Muscle layer of colon (tissue), 2 donors: Measurements from ENCODE around the gene ELMO3.

Experiments
- H3K27ac ChIP-seq: one replicate; pipeline ENCODE4 v1.7.0; 2013; ENCODE audit warnings: low read depth, mild to moderate bottlenecking, low read length, moderate library complexity
- H3K27me3 ChIP-seq, 2 donors: one replicate each; pipeline ENCODE4 v1.7.0; 2013; ENCODE audit warnings: low read length in 2 of 2, mild to moderate bottlenecking in 2 of 2; ENCODE audit not compliant: insufficient read depth in 2 of 2, control insufficient read depth in 1 of 2
- H3K36me3 ChIP-seq: one replicate; pipeline ENCODE4 v1.7.0; 2013; ENCODE audit warnings: mild to moderate bottlenecking, low read length; ENCODE audit not compliant: insufficient read depth
- H3K4me1 ChIP-seq: one replicate; pipeline ENCODE4 v1.7.0; 2013; ENCODE audit warnings: mild to moderate bottlenecking, low read length; ENCODE audit not compliant: insufficient read depth
- H3K4me3 ChIP-seq, 2 donors: one replicate each; pipeline ENCODE4 v1.7.0; 2013; ENCODE audit warnings: low read length in 2 of 2, low read depth in 1 of 2, mild to moderate bottlenecking in 1 of 2, moderate library complexity in 1 of 2
- H3K9ac ChIP-seq: one replicate; pipeline ENCODE4 v1.7.0; 2013; ENCODE audit warnings: low read length
- H3K9me3 ChIP-seq: one replicate; pipeline ENCODE4 v1.7.0; 2013; ENCODE audit warnings: mild to moderate bottlenecking, low read length
- donor health status: abdominal sarcoma.
- donor health status: Adenocarcinoma of cecum.

ELMO3 gene

DNA sequence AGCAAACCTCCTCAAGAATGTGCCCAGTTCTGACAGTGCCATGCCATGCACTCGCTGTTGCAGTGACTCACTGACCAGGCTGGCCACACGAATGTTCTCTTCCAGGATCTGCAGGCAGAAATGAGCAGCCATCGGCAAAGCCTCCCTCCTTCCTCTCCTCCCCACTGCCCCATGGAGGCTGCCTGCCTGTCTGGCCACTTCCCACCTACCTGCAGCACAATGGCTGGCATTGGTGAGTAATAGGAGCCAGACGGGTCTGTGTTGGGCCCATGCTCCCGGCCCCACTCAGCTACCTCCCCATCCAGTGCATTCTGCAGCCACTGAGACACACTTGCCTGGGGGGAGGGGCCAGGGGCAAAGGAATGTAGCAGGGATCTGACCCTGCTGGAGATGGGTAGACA is 12.4 kb upstream of the ELMO3 start:
- H3K4me1 ChIP-seq, result peaks cover 32% of the 10 kb centered on the region
- no peaks in the 10 kb centered on the region for H3K9me3 ChIP-seq
- no peak overlapping the region for H3K9ac ChIP-seq
- no peak overlapping the region for H3K27ac ChIP-seq
- H3K4me3 ChIP-seq, result no peak overlapping the region
- H3K27me3 ChIP-seq, result no peaks in the 10 kb centered on the region
- no peaks in the 10 kb centered on the region for H3K36me3 ChIP-seq

DNA sequence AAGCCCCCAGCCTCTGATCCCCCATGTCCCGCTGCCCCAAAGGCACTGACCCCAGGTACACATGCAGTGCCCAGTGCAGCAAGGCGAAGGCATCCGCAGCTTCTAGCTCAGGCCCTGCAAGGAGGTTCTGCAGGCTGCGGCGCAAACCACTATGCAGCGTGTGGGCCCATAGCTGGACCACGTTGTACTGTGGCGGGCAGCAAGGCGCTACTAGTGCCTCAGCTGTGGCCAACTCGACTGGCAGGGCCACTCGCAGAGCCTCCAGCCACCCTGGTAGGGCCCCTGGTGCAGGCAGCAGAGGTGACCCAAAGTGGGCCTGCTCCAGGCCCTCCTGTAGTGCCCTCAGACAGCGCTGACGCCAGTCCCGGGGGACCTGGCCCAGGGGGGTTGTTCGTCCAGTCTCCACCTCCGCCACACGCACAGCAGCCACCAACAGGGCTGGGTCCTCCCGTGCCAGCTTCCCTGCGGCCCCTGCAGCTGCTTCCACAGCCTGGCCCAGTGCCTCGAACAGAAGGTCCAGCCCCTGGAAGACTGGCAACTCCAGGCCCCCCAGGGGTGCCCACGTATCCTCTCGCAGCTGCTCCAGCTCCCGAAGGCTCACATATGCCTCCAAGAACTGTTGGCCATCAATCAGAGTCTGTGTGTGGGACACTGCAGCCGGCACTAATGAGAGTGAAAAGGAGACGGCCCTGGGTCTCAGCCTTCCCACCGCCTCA is 11.6 kb upstream of the ELMO3 start:
- no peaks in the 10 kb centered on the region for H3K9me3 ChIP-seq
- no peaks in the 10 kb centered on the region for H3K36me3 ChIP-seq
- no peak overlapping the region for H3K27ac ChIP-seq

DNA sequence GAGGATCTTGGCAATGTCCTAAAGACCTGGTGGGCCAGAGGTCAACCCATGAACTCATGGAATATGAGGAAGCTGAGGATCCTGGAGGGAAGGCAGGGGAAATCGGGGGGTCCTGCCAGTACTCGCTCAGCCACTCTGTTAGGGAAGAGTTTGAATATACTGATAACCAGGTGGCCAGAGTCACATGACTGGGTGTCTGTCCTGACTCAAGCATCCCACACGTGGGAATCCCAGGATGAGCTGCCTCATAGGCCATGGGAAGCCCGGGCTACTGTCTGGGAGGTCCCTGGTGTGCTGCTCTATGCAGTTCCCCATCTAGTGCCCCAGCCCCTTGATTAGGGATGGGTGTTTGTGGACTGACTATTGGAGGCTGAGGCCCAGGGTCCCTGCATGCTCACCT is 10.6 kb upstream of the ELMO3 start:
- Histone ChIP-seq H3K36me3 (no peaks in the 10 kb centered on the region), H3K4me3 (no peak overlapping the region), H3K9ac (no peak overlapping the region), H3K4me1 (peaks cover 34% of the 10 kb centered on the region), H3K27me3 (no peaks in the 10 kb centered on the region), H3K27ac (no peak overlapping the region), H3K9me3 (no peaks in the 10 kb centered on the region)

More for the DNA sequence above, 11.6 kb upstream of the ELMO3 start:
- Histone ChIP-seq H3K4me1 (peaks cover 35% of the 10 kb centered on the region), H3K4me3 (no peak overlapping the region), H3K27me3 (no peaks in the 10 kb centered on the region), H3K9ac (no peak overlapping the region)

DNA sequence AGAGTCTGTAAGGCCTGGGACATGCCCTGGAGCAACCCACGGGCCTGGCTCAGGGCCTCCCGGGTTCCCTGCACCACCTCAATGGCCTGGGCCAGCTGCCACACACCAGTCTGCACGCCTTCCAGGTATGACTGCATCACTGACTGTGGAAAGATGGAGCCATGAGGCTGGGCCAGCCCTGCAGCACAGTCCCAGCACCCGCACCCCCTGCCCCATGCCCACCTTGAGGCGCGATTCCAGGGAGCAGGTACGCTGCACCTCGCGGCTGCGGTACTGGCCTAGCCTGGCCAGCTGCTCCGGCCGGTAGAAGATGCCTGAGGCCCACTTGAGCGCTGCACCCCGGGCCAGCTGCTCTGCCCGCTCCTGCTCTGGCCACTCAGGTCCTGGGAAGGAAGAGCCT is 10.1 kb upstream of the ELMO3 start:
- no peaks in the 10 kb centered on the region for H3K27me3 ChIP-seq
- no peak overlapping the region for H3K4me3 ChIP-seq
- peaks cover 37% of the 10 kb centered on the region for H3K4me1 ChIP-seq
- peaks cover 3% of the 10 kb centered on the region for H3K36me3 ChIP-seq
- H3K27ac ChIP-seq, result no peak overlapping the region
- no peaks in the 10 kb centered on the region for H3K9me3 ChIP-seq
- no peak overlapping the region for H3K9ac ChIP-seq

DNA sequence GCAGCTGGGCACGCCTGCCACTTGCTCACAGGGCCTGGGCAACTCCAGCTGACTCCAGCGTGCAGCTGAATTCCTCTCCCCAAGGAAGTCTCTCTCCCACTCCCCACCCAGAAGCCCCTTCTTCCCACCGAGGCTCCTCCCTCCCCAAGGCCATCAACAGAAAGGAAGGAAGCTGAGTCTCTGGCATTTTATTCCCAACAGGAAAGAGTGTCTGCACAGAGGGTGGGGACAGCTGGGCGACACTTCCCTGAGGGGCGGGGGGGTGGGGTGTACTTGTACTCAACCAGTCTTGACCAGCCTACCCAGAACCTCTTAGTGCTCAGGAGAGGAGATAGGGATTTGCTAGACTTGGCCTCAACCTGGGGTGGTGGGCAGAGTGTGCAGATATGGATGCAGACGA is 8.9 kb upstream of the ELMO3 start, which contains the start of gene EXOC3L1:
Gene EXOC3L1 (minus strand): TSS at position 96 of the 400 bp plus-strand sequence. CDS start 460 bp downstream, outside the sequence.
- Histone ChIP-seq H3K36me3 (peaks cover 15% of the 10 kb centered on the region), H3K9ac (no peak within 1 kb of the TSS), H3K4me3 (no peak within 1 kb of the TSS), H3K27ac (no peak within 1 kb of the TSS), H3K4me1 (peaks cover 34% of the 10 kb centered on the region), H3K27me3 (no peaks in the 10 kb centered on the region), H3K9me3 (no peaks in the 10 kb centered on the region)

DNA sequence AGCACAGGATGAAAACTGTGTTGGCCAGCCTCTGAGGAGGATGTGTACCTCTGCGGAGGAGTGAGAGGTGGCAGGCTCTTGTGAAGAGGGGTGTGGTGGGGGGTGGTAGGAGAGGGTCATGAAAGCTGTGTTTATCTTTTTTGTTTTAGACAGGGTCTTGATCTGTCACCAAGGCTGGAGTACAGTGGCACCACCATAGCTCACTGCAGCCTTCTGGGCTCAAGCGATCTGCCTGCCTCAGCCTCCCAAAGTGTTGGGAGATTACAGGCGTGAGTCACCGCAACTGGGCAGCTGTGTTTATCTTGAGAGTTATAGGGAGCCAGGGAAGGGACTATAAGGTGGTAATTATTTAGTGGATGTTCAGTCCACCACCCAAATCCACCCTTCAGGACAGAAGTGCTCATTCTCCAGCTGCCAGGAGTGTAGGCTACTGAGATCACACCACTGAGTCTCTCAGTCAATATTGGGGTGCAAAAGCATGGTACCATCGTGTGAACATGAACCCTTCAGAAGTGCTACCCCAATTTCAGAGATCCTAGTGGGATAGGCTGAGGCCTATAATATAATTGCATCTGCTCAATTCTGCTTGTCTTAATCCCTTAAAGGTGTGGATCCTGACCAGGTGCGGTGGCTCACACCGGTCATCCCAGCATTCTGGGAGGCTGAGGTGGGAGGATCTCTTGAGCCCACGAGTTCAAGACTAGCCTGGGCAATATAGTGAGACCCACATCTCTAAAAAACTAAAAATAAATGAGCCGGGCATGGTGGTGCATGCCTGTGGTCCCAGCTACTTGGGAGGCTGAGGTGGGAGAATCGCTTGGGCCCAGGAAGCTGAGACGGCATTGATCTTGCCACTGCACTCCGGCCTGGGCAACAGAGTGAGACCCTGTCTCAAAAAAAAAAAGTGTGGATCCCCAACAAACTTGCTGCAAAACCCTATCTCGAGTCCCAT is 8.2 kb upstream of the ELMO3 start:
- H3K9me3 ChIP-seq, result no peaks in the 10 kb centered on the region
- H3K4me1 ChIP-seq, result peaks cover 28% of the 10 kb centered on the region
- H3K4me3 ChIP-seq, result no peak overlapping the region
- H3K9ac ChIP-seq, result no peak overlapping the region
- peaks cover 22% of the 10 kb centered on the region for H3K36me3 ChIP-seq
- no peaks in the 10 kb centered on the region for H3K27me3 ChIP-seq
- H3K27ac ChIP-seq, result no peak overlapping the region

DNA sequence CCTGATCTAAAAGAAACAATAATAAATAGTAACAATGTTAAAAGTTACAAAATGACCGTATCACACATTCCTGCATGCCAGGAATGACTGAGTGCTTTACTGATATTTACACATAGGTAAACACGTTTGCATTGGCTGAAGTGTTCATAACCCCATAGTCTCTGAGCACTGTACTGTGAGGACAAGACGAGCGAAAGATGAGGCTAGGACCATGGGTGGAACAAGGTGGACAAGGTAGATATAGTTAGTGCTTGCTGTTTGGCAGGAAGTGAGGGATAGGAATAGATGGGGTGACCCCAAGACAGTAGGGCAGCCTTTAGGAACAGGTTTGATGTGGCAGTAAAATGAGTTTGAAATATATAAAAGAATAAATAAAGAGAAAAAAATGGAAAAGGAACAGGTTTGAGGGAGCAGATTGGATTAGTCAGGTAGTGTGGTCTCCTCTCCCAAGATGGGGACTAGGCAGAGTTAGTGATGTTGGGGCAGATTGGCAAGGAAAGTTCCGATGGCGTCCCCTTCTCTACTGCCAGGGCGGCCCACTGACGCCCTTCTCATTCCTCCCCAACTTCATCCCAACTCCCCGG is 7.4 kb upstream of the ELMO3 start:
- Histone ChIP-seq H3K9me3 (no peaks in the 10 kb centered on the region), H3K27ac (no peak overlapping the region), H3K36me3 (peaks cover 30% of the 10 kb centered on the region), H3K27me3 (no peaks in the 10 kb centered on the region), H3K4me3 (peak overlapping the region in 1 of 2 donors; percentile 91), H3K9ac (no peak overlapping the region), H3K4me1 (peaks cover 26% of the 10 kb centered on the region)

DNA sequence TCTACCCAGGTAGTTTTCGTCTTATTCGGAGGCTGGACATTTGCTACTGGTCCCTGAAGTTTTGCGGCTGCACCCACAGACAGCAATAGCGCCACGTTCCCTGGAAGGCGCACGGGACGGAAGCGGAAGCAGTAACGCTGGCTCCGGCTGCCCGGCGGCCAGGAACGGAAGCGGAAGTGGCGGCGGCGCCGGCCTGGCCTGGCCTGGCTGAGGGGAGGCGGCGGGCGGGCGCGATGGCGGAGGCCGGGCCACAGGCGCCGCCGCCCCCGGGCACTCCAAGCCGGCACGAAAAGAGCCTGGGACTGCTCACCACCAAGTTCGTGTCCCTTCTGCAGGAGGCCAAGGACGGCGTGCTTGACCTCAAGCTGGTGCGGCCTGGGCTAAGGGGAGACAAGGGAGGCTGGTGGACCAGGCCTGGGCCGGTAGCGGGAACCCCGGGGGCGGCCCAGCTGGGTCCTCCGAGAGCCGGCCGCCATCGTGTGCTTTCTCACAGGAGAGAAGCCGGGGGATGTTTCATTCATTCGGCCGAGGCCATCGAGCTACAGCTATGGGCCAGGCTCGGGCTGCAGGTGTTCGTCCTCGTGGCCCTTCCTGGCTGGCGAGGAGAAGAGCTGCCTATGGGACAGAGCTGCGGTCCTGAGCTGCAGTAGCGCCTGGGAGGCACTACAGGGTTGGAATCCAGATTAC is 6.8 kb upstream of the ELMO3 start, which contains the start of gene E2F4:
Gene E2F4 (plus strand): TSS at position 161 of the 687 bp plus-strand sequence. CDS start 73 bp downstream, at position 234.
- Histone ChIP-seq H3K9ac (peak within 1 kb of the TSS; percentile 79), H3K27ac (peak within 1 kb of the TSS; percentile 80), H3K9me3 (no peaks in the 10 kb centered on the region), H3K4me3 (peak within 1 kb of the TSS; percentile 47 to 91), H3K36me3 (peaks cover 36% of the 10 kb centered on the region), H3K4me1 (peaks cover 26% of the 10 kb centered on the region), H3K27me3 (no peaks in the 10 kb centered on the region)

DNA sequence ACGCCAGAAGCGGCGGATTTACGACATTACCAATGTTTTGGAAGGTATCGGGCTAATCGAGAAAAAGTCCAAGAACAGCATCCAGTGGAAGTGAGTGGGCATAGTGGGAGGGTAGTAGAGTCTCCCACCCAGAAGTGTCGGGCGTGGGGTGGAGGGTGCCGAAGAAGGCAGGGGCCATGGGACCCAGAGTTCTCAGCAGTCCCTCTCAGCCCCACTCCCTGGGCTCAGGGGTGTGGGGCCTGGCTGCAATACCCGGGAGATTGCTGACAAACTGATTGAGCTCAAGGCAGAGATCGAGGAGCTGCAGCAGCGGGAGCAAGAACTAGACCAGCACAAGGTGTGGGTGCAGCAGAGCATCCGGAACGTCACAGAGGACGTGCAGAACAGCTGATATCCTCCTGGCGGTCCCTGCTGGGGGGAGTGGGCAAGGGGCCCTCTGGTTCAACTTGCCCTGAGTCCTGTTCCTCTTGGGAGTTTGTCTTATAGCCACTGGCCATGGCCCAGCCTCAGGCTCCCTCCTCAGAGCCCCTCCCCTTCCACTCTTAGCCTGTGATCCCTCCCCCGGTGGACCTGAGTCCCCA is 6.1 kb upstream of the ELMO3 start:
- Histone ChIP-seq H3K9ac (peak overlapping the region; percentile 79), H3K4me3 (peak overlapping the region; percentile 47 to 91), H3K36me3 (peaks cover 44% of the 10 kb centered on the region), H3K9me3 (no peaks in the 10 kb centered on the region), H3K27ac (peak overlapping the region; percentile 80), H3K4me1 (peaks cover 26% of the 10 kb centered on the region), H3K27me3 (no peaks in the 10 kb centered on the region)

DNA sequence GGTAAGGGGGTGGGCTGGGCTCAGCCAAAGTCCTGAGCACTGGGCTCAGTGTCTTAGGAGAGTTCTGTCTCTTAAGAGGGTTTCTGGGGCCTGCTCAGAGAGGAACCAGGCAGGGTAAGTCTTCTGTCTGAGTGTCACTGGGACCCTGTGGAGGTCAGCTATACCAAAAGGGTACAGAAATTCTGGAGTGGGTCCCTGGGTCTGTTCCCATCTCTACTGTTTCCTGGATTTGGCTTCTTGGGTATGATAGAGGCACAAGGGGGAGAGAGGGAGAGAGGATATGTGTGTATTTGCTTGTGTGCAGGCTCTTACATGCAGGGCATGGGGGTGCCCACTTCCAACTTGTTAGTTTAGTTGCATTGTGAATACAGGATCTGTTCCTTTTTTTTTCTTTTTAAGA is 5.4 kb upstream of the ELMO3 start:
- Histone ChIP-seq H3K9me3 (no peaks in the 10 kb centered on the region), H3K27me3 (no peaks in the 10 kb centered on the region), H3K9ac (no peak overlapping the region), H3K36me3 (peaks cover 49% of the 10 kb centered on the region), H3K27ac (no peak overlapping the region), H3K4me3 (peak overlapping the region in 1 of 2 donors; percentile 91), H3K4me1 (peaks cover 26% of the 10 kb centered on the region)
